GM23338 (cell line): Measurements from ENCODE around the gene FOXM1.

Source experiments
- EZH2 ChIP-seq: fragments of 200-600 bp; sonication (generic); IDR thresholded peaks from one replicate; pipeline ENCODE4 v1.8.0; 2017; ENCODE audit warnings: antibody characterized with exemption, mild to moderate bottlenecking, low read depth; ENCODE audit not compliant: unreplicated experiment
- TF ChIP-seq, protein P1 (sequence below), 2 experiments: fragments of 200-600 bp in 1 of 2; sonication (generic) in 1 of 2; conservative IDR thresholded peaks; 2 replicates each; pipeline versions ENCODE4 v1.5.1 to v1.6.1; 2016 to 2017; ENCODE audit warnings: antibody characterized with exemption in 2 of 2, low read depth in 2 of 2, mild to moderate bottlenecking in 2 of 2, moderate library complexity in 1 of 2
- TF ChIP-seq, protein P2 (sequence below): IDR thresholded peaks from one replicate; pipeline ENCODE4 v1.6.1; 2018; ENCODE audit warnings: antibody characterized with exemption; ENCODE audit not compliant: unreplicated experiment

DNA sequence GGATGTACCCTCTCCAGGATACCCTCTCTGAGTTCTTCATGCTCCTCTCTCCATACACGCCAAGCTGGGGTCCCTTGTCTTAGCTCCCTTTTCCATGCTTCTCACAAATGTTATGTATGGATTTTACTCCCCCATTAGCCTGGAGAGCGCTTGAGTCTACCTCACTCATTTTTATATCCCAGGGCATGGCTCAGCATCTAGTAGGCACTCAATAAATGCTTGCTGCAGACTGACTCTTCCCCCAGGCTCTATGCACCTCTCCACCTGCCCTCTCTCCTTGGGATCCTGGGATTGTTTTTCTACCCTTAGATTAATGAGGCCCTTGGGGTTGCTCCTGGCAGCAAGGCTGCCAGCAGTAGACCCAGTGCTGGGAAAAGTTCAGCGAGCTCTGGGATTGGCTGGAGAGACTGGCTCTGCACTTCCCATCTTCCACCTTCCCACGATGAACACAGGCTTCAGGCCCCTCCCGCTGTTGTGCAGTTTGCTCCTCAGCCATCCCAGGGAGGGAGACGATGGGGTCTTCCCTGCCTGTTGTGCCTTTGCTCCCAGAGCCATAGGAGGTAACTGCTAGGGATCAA, 44.3 kb downstream of the FOXM1 start:
- TF ChIP-seq, protein P1, sequence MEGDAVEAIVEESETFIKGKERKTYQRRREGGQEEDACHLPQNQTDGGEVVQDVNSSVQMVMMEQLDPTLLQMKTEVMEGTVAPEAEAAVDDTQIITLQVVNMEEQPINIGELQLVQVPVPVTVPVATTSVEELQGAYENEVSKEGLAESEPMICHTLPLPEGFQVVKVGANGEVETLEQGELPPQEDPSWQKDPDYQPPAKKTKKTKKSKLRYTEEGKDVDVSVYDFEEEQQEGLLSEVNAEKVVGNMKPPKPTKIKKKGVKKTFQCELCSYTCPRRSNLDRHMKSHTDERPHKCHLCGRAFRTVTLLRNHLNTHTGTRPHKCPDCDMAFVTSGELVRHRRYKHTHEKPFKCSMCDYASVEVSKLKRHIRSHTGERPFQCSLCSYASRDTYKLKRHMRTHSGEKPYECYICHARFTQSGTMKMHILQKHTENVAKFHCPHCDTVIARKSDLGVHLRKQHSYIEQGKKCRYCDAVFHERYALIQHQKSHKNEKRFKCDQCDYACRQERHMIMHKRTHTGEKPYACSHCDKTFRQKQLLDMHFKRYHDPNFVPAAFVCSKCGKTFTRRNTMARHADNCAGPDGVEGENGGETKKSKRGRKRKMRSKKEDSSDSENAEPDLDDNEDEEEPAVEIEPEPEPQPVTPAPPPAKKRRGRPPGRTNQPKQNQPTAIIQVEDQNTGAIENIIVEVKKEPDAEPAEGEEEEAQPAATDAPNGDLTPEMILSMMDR (conservative IDR thresholded peaks at IDR 0.05; ENCODE audit: low read depth in 2 of 2), result no peak
- TF ChIP-seq, protein P2, sequence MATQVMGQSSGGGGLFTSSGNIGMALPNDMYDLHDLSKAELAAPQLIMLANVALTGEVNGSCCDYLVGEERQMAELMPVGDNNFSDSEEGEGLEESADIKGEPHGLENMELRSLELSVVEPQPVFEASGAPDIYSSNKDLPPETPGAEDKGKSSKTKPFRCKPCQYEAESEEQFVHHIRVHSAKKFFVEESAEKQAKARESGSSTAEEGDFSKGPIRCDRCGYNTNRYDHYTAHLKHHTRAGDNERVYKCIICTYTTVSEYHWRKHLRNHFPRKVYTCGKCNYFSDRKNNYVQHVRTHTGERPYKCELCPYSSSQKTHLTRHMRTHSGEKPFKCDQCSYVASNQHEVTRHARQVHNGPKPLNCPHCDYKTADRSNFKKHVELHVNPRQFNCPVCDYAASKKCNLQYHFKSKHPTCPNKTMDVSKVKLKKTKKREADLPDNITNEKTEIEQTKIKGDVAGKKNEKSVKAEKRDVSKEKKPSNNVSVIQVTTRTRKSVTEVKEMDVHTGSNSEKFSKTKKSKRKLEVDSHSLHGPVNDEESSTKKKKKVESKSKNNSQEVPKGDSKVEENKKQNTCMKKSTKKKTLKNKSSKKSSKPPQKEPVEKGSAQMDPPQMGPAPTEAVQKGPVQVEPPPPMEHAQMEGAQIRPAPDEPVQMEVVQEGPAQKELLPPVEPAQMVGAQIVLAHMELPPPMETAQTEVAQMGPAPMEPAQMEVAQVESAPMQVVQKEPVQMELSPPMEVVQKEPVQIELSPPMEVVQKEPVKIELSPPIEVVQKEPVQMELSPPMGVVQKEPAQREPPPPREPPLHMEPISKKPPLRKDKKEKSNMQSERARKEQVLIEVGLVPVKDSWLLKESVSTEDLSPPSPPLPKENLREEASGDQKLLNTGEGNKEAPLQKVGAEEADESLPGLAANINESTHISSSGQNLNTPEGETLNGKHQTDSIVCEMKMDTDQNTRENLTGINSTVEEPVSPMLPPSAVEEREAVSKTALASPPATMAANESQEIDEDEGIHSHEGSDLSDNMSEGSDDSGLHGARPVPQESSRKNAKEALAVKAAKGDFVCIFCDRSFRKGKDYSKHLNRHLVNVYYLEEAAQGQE, result no peak
- no peak for TF ChIP-seq EZH2
